GM12864 (cell line): ENCODE measurements around the gene LIPE.

Source experiments
- DNase-seq: peaks from one replicate; pipeline ENCODE4 v3.0.0-alpha.2; 2011; ENCODE audit warnings: low read depth
- H3K4me3 ChIP-seq: 2 replicates; pipeline ENCODE4 v1.5.1; 2011; ENCODE audit warnings: mild to moderate bottlenecking, low read depth, low read length, control low read depth
- CTCF ChIP-seq: IDR thresholded peaks from 2 replicates; pipeline ENCODE4 v1.5.1; 2011; ENCODE audit warnings: low read depth, mild to moderate bottlenecking, moderate library complexity, low read length, control low read depth, inconsistent platforms; ENCODE audit errors: missing control alignments

The LIPE gene

GRCh38 chr19:42363614-42364346 lies 63.4 kb downstream of the LIPE start:
- no peak for DNase-seq
- no peak for TF ChIP-seq CTCF
- no peak overlapping the region for H3K4me3 ChIP-seq

GRCh38 chr19:42362891-42363440 lies 64.2 kb downstream of the LIPE start:
- no peak for TF ChIP-seq CTCF
- no peak for DNase-seq
- H3K4me3 ChIP-seq = no peak overlapping the region

GRCh38 chr19:42362342-42362741 lies 64.8 kb downstream of the LIPE start:
- no peak overlapping the region for H3K4me3 ChIP-seq
- TF ChIP-seq CTCF = no peak
- DNase-seq = no peak

- no peak for DNase-seq
- TF ChIP-seq CTCF = no peak
- H3K4me3 ChIP-seq = no peak overlapping the region
Measured at GRCh38 chr19:42361545-42361910, 65.7 kb downstream of the LIPE start.

- TF ChIP-seq CTCF = no peak
- DNase-seq = no peak
- no peak overlapping the region for H3K4me3 ChIP-seq
Measured at GRCh38 chr19:42360787-42361544, 66.2 kb downstream of the LIPE start.

- no peak for DNase-seq
- TF ChIP-seq CTCF = no peak
- no peak overlapping the region for H3K4me3 ChIP-seq
Measured at GRCh38 chr19:42357290-42357689, 69.9 kb downstream of the LIPE start.
